Measurements from ENCODE around the gene CD27. TPM values are rescaled to one million over a fixed set of nuclear protein-coding genes. Genes with fewer than 3 reads are reported as not detected.
A peak's percentile ranks its signal among the peaks of the same experiment; 100 is the strongest.

The CD27 gene
- total RNA-seq, 1 experiment from 2014 or later, result not detected

DNA sequence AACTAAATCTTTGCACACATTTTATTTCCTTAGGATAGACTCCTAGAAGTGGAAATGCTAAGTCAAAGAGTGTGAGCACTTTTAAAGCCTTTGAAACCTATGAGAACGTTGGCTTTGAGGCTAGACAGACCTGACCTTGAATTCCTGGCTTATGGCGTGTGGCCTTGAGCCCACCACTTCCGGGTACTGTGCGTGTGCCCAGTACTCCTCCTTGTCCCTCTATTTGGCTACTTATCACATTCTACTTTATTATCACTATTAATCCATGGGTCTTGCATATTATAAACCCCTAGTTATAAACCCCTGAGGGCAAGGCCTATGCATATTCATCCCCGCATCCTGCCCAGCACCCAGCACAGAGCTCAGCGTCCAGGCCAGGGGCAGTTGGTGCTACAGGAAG lies 26.0 kb upstream of the CD27 start:
- no peak overlapping the region for H3K27ac Mint-ChIP-seq (ENCODE audit: low read depth, unreplicated experiment)
- peaks cover 2% of the 10 kb centered on the region for H3K4me1 Mint-ChIP-seq (ENCODE audit: insufficient read depth, unreplicated experiment)
- POLR2A ChIA-PET, result interaction anchor here (0.6 to 1.0 kb wide), 4 partner anchors 15 to 35 kb away, joined by 3 to 4 read pairs (median 3); partner anchors contain the start of gene TAPBPL

DNA sequence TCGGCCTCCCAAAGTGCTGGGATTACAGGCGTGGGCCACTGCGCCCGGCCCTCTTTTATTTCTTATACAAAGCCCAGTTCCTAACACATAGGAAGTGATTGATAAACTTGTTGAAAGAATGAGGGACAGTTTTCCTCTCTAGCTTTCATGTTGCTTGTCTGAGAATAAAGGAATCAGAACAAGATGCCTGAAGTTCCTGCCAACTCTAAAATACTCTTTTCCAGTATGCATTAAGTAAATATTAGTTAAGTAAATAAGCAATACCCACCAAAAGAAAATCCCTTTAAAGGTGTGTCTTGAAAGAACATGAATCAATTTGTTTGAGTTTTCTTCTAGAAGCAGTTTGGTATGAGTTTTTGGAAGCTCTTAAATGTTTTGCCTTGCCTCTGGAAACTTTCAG lies 24.4 kb upstream of the CD27 start:
- intact Hi-C loops (cut with micrococcal nuclease), result no loop called here
- no peak for DNase-seq (ENCODE audit: unreplicated experiment)
- TSS peak; percentile 12 for BruUV-seq (replicated peaks)

More for the DNA sequence above, 26.0 kb upstream of the CD27 start:
- no peaks in the 10 kb centered on the region for H3K27me3 Mint-ChIP-seq (ENCODE audit: insufficient read depth, unreplicated experiment)
- intact Hi-C loops (cut with micrococcal nuclease), result no loop called here
- TF ChIP-seq, protein P1, sequence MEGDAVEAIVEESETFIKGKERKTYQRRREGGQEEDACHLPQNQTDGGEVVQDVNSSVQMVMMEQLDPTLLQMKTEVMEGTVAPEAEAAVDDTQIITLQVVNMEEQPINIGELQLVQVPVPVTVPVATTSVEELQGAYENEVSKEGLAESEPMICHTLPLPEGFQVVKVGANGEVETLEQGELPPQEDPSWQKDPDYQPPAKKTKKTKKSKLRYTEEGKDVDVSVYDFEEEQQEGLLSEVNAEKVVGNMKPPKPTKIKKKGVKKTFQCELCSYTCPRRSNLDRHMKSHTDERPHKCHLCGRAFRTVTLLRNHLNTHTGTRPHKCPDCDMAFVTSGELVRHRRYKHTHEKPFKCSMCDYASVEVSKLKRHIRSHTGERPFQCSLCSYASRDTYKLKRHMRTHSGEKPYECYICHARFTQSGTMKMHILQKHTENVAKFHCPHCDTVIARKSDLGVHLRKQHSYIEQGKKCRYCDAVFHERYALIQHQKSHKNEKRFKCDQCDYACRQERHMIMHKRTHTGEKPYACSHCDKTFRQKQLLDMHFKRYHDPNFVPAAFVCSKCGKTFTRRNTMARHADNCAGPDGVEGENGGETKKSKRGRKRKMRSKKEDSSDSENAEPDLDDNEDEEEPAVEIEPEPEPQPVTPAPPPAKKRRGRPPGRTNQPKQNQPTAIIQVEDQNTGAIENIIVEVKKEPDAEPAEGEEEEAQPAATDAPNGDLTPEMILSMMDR (IDR thresholded peaks at IDR 0.05; ENCODE audit: unreplicated experiment), result no peak
- CTCF ChIA-PET, result interaction anchor here (0.6 to 1.5 kb wide), 2 partner anchors 47 to 726 kb away, joined by 3 to 8 read pairs; no protein-coding TSS in a partner anchor
- H3K4me3 Mint-ChIP-seq (ENCODE audit: unreplicated experiment), result no peak overlapping the region
- H3K36me3 Mint-ChIP-seq (ENCODE audit: insufficient read depth, unreplicated experiment), result peaks cover 44% of the 10 kb centered on the region
- BruUV-seq (replicated peaks), result no TSS peak
- no peaks in the 10 kb centered on the region for H3K9me3 Mint-ChIP-seq (ENCODE audit: unreplicated experiment)
- no peak for DNase-seq (ENCODE audit: unreplicated experiment)

DNA sequence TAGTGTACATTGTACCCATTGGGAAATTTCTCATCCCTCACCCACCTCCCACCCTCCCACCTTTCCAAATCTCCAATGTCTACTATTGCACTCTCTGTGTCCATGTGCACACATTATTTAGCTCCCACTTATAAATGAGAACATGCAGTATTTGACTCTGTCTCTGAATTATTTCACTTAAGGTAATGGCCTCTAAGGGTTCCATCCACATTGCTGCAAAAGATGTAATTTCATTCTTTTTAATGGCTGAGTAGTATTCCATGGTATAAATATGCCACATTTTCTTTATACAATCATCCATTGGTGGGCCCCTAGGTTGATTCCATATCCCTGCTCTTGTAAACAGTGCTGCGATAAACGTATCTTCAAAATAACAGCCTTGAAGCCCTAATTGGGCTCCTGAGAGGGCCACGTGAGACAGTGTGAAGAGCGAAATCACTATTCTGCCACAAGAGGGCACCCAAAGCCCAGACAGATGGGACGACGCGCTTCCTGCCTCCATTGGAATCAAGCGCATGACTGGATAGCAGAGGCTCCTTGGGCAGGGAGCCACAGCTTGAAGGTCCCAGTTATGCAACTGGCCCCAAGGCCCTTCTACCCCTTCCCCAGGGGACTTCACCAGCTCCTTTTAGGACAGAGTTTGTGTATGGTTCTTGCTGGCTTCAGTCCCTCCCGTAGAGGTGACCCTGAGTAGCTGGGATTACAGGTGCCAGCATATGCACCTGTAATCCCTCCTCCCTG lies 21.3 kb upstream of the CD27 start:
- peaks cover 8% of the 10 kb centered on the region for H3K36me3 Mint-ChIP-seq (ENCODE audit: insufficient read depth, unreplicated experiment)
- H3K4me3 Mint-ChIP-seq (ENCODE audit: unreplicated experiment), result no peak overlapping the region
- intact Hi-C loops (cut with micrococcal nuclease), result loop anchor here (1.0 to 2.0 kb wide), 5 partner anchors 42 to 273 kb away; partner anchors contain the start of gene MRPL51
- peaks cover 5% of the 10 kb centered on the region for H3K4me1 Mint-ChIP-seq (ENCODE audit: insufficient read depth, unreplicated experiment)
- no TSS peak for BruUV-seq (replicated peaks)
- CTCF ChIA-PET, result interaction anchor here (0.6 to 5.5 kb wide), 43 partner anchors 9 to 524 kb away, joined by 3 to 99 read pairs (median 4); partner anchors contain the start of genes GAPDH, NOP2, TAPBPL and VAMP1
- H3K9me3 Mint-ChIP-seq (ENCODE audit: unreplicated experiment), result no peaks in the 10 kb centered on the region
- POLR2A ChIA-PET, result interaction anchor here (0.8 to 4.0 kb wide), 14 partner anchors 28 to 145 kb away, joined by 3 to 14 read pairs (median 4); partner anchors contain the start of genes GAPDH, NOP2, SCNN1A and TAPBPL
- H3K27ac Mint-ChIP-seq (ENCODE audit: low read depth, unreplicated experiment), result no peak overlapping the region
- H3K27me3 Mint-ChIP-seq (ENCODE audit: insufficient read depth, unreplicated experiment), result no peaks in the 10 kb centered on the region
- TF ChIP-seq, protein P1 (IDR thresholded peaks at IDR 0.05; ENCODE audit: unreplicated experiment), result peak; percentile 88
- peak; percentile 96 for DNase-seq (ENCODE audit: unreplicated experiment)

More for the DNA sequence above, 24.4 kb upstream of the CD27 start:
- peaks cover 28% of the 10 kb centered on the region for H3K36me3 Mint-ChIP-seq (ENCODE audit: insufficient read depth, unreplicated experiment)
- no peaks in the 10 kb centered on the region for H3K9me3 Mint-ChIP-seq (ENCODE audit: unreplicated experiment)
- no peaks in the 10 kb centered on the region for H3K27me3 Mint-ChIP-seq (ENCODE audit: insufficient read depth, unreplicated experiment)
- TF ChIP-seq, protein P1 (IDR thresholded peaks at IDR 0.05; ENCODE audit: unreplicated experiment), result no peak
- POLR2A ChIA-PET, result interaction anchor here (1.1 kb wide), 1 partner anchor 119 kb away, joined by 3 read pairs; no protein-coding TSS in a partner anchor
- CTCF ChIA-PET, result interaction anchor here (0.9 to 1.2 kb wide), 2 partner anchors 45 to 138 kb away, joined by 3 read pairs; no protein-coding TSS in a partner anchor
- peaks cover 5% of the 10 kb centered on the region for H3K4me1 Mint-ChIP-seq (ENCODE audit: insufficient read depth, unreplicated experiment)
- H3K27ac Mint-ChIP-seq (ENCODE audit: low read depth, unreplicated experiment), result no peak overlapping the region
- H3K4me3 Mint-ChIP-seq (ENCODE audit: unreplicated experiment), result no peak overlapping the region

DNA sequence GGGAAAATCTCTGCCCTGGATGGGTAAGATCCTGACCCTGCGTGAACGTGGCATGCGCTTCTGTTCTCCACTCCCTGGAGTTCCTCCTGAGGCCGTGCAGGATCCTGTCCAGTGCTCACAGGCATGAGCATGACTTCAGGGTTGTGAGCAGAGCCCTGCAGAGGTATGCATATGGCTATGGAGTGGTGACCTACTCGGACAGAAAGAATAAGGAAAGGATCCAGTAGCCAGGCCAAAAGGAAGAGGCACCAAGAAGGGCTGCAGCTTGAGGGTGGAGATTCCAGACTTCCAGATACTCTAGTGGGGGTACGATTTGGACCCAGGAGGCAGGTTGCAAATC lies 20.8 kb upstream of the CD27 start:
- intact Hi-C loops (cut with micrococcal nuclease), result no loop called here
- H3K27ac Mint-ChIP-seq (ENCODE audit: low read depth, unreplicated experiment), result no peak overlapping the region
- no peak for DNase-seq (ENCODE audit: unreplicated experiment)
- no peaks in the 10 kb centered on the region for H3K27me3 Mint-ChIP-seq (ENCODE audit: insufficient read depth, unreplicated experiment)
- ChIA-PET CTCF (interaction anchor here (0.6 to 5.5 kb wide), 36 partner anchors 9 to 524 kb away, joined by 3 to 99 read pairs (median 4); partner anchors contain the start of genes GAPDH, NOP2, TAPBPL and VAMP1), POLR2A (interaction anchor here (0.8 to 4.0 kb wide), 12 partner anchors 27 to 144 kb away, joined by 3 to 14 read pairs (median 4); partner anchors contain the start of genes GAPDH, LTBR, NOP2 and TAPBPL)
- peaks cover 7% of the 10 kb centered on the region for H3K36me3 Mint-ChIP-seq (ENCODE audit: insufficient read depth, unreplicated experiment)
- TF ChIP-seq, protein P1 (IDR thresholded peaks at IDR 0.05; ENCODE audit: unreplicated experiment), result no peak
- no TSS peak for BruUV-seq (replicated peaks)
- no peaks in the 10 kb centered on the region for H3K9me3 Mint-ChIP-seq (ENCODE audit: unreplicated experiment)
- H3K4me1 Mint-ChIP-seq (ENCODE audit: insufficient read depth, unreplicated experiment), result peaks cover 5% of the 10 kb centered on the region
- no peak overlapping the region for H3K4me3 Mint-ChIP-seq (ENCODE audit: unreplicated experiment)

Data from MCF 10A (cell line).